HG03571 (cell line): ENCODE data around the gene KAZN.
"Not testable (repeated sequence)": the region's sequence is repeated elsewhere in the genome, so short reads cannot be mapped to it uniquely, and the experiment has no call there.

Source experiments
- ATAC-seq: cut with Tn5 transposase; IDR thresholded peaks from one replicate; pipeline ENCODE4 v1.9.1; 2021; ENCODE audit not compliant: unreplicated experiment

Gene KAZN

DNA sequence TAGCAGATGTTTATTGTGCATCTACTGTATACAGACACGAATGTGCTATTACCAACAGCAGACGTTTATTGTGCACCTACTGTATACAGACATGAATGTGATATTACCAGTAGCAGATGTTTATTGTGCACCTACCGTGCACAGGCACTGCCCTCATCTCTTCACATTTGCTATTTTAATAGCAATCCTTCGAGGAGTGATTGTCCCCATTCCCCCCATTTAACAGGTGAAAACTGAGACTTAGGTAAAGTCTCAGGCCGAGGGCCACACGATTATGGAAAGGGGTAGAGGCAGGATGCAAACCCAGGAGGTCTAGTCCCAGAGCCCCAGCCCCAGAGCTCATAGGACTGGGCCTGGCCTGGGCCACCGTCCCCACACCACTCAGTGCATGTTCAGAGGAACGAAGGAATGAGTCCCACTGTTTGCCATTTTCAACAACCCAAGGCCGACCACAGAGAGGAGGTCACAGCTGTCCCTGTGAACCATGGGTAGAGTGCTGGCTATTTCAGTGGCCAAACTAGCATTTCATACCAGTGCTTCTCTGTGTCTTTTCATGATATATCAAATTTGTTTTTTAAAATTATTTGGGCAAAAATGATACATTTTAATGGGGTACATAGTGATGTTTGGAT is 440.6 kb downstream of the KAZN start:
- no peak for ATAC-seq

DNA sequence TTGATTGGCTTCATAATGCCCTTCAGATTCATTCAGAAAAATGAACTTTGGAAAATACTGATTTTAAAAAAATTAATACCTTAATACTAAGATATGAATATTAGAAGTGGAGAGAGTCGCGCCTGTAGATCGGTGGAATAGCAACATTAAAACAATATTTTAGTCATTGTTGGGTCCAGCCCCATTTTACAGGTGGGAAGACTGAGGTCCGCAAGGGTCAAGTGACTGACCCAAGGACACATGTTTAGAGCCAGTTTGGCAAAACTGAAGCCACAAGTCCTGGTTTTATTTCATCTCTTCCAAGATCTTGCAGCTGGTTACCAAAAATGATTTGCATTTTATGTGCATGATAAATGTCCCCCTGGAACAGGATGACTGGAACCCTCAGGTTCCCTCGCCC is 441.4 kb downstream of the KAZN start:
- no peak for ATAC-seq

DNA sequence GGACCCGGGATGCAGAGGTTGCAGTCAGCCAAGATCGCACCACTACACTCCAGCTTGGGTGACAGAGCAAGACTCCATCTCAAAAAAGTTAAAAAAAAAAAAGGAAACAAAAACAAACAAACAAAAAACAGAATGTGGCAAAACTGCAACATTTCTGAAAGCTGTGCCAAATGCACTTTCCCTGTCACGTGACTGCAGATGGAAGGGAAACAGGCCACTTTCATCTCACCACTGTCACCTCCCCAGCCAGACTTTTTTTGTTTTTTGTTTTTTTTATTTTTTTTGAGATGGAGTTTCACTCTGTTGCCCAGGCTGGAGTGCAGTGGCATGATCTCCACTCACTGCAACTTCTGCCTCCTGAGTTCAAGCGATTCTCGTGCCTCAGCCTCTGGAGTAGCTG is 442.2 kb downstream of the KAZN start:
- not testable (repeated sequence) for ATAC-seq

DNA sequence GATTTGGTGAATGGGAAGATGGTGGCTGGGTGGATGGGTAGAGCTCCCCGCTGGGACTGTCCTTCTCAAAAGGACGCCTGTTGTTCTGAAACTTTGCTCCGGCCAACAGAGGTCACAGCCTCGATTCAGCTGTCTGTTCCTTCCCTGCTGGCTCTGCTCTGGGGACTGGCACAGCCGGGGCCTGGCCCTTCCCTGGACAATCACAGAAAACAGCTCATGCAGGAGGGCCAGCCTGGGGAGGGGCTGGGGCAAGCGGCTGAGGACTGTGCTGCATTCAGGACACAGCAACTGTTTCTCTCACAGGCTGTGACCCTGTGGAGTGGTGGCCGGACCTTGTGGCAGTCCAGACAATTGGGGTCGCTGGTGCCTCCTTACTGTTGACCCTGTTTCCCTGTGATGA is 444.4 kb downstream of the KAZN start:
- ATAC-seq, result no peak

DNA sequence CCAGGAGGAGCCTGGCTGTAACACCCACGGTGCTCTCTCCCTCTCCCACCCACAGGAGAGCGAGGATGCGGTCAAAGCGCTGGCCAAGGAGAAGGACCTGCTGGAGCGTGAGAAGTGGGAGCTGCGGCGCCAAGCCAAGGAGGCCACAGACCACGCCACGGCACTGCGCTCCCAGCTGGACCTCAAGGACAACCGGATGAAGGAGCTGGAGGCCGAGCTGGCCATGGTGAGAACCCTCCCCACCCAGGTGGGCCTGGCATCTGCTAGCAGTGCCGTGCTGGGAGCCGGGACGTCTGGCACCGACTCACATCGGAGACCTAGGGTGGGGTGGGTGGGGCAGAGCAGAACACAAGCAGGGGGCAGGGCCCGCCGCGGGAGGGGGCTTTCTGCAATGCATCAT is 445.4 kb downstream of the KAZN start:
- ATAC-seq, result no peak

DNA sequence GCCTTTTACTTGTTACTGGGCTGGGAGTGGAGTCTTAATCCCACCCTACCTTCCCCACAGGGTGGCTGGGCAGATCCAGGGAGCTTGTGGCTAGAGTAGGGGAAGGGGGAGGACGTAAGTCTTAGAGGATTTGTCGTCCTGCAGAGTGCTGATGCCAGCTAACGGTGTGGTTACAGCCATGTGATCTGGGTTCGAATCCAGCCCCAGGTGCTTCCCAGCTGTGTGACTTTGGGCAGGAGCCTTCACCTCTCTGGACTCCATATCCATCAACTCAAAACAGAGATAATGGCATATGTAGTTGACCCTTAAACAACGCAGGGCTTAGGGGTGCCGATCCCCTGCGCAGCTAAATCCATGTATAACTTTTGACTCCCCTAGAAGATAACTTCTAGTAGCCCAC is 446.6 kb downstream of the KAZN start:
- no peak for ATAC-seq

DNA sequence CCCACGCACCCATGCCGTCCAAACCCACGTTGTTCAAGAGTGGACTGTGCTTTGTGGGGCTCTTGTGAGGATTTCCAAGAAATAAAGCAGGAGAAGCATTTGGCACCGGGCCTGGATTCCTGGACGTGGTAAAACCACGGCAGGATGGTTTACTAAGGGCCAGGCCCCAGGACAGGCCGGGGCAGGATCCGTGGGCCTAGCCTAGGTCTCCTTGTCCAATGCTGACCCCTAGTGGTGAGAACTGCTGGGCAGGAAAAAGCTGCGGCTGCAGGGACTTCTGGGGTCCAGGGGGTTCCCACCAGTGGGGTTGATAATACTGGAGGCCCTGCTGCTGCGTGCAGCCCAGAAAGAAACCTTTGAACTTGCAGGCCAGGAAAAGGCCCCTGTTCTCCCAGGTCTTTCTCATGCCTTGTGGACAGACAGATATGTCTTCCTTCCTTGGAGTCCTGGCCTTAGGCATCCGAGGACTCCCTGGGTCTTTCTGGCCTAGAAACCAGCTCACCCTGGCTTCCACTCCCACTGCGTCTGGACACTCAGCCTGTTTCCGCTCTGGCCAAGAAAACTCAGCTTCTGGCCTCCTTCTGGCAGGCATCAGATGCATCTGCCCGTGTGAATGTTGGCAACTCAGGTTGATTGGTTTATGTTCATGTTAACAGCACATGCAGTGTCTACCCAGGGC is 448.1 kb downstream of the KAZN start:
- ATAC-seq, result no peak

DNA sequence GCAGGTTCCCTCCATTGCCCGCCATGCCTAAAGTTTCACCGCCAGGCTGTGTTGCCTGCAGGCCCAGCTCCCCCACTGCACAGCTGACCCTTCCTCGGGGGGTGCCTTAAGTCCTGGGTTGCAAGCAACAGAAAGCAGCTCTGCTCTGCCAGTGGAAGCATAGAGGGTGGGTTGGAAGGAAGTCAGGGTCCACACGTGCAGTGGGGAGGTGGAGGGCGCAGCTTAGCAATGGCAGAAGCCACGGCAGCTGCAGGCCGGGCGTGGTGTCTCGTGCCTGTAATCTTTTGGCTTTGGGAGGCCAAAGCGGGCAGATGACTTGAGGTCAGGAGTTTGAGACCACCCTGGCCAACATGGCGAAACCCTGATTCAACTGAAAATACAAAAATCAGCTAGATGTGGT is 448.8 kb downstream of the KAZN start:
- ATAC-seq, result no peak

DNA sequence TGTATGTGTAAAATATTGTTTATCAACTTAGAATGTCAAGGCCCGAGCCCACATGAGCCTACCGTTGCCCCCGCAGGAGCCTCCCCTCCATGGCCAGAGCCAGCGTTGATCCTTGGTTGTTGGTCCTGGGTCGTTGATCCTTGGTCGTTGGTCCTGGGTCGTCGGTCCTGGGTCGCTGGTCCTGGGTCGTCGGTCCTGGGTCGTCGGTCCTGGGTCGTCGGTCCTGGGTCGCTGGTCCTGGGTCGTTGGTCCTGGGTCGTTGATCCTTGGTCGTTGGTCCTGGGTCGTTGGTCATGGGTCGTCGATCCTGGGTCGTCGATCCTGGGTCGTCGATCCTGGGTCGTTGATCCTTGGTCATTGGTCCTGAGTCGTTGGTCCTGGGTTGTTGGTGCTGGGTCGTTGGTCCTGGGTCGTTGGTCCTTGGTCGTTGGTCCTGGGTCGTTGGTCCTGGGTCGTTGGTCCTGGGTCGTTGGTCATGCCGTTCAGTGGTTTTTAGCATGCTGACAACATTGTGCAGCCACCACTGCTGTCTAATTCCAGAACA is 450.0 kb downstream of the KAZN start:
- ATAC-seq, result no peak

DNA sequence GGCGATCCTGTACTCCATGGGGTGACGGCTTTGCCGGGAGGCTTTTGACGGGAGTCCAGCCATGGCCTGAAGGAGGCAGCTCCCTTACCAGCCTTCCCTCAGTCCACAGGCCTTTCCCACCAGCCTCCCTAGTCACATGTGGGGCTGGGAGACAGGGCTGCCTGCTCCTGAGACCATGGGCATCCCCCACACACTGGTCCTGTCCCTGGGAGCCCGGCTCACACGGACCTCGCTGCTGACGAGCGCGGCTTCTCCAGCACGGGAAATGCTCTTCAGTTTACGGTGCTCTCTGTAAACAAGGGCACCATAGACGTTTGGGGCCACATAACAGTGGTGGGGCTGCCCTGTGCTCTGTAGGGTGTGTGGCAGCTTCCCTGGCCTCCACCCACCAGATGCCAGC is 450.6 kb downstream of the KAZN start:
- no peak for ATAC-seq

DNA sequence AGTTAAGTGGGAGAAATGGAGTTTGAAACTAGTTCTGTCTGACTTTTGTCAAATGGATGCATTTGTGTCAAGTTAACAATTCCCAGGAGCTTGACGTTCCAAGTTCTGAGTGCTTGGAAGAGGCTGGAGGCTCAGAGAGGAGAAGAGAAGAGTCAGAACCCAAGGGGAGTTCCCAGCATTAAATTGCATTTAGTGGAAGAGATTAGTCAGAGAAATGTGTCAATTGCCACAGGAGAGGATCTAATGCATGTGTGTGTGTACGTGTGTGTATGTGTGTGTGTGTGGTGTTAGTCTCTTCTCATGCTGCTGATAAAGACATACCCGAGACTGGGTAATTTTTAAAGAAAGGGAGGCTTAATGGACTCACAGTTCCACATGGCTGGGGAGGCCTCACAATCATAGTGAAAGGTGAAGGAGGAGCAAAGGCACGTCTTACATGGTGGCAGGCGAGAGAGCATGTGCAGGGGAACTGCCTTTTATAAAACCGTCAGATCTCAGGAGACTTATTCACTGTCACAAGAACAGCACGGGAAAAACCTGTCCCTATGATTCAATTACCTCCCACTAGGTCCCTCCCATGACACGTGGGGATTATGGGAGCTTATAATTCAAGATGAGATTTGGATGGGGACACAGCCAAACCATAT is 453.5 kb downstream of the KAZN start:
- no peak for ATAC-seq

DNA sequence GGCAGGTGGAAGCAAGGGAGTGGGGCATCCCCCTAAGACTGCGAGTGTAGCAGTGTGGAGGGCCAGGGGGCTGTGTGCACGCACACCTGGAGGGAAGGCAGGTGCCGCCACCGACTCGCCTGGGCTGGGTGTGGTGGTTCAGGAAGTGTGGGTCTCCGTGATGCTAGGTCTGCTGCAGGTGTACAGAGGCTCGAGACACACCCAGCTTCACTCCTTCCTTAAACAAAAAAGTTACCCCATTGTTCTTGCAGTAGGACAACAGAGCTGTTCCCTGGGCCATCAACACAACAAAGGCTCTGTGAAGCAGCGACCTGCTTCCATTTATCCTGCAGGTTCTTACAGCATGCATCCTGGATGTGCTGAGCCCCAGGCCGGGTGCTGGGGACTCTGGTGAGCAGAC is 454.7 kb downstream of the KAZN start:
- ATAC-seq, result no peak

DNA sequence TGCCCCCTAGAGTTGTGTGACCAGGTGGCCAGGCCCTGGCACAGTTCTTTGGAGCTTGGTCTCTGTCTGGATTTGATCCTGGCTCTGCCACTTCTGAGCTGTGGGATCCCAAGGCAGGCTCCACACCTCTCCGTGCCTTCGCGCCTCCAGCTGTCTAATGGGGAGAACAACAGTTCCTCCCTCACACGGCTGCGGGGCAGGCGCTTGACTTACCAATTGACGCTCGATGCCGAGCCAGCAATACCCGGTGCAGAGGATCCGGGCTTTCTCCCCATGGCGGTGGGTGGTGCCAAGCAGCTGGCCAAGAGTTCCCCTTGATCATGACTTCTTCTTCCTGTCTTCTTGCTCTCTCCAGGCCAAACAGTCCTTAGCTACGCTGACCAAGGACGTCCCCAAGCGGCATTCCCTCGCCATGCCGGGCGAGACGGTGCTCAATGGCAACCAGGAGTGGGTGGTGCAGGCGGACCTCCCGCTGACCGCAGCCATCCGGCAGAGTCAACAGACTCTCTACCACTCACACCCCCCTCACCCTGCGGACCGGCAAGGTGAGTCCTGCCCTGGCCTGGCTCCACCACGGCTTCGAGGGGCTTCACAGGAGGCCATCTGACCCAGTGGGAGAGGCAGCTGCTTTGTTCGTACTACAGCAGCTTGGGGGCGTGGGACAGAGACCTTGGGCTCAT is 457.4 kb downstream of the KAZN start:
- ATAC-seq, result no peak

DNA sequence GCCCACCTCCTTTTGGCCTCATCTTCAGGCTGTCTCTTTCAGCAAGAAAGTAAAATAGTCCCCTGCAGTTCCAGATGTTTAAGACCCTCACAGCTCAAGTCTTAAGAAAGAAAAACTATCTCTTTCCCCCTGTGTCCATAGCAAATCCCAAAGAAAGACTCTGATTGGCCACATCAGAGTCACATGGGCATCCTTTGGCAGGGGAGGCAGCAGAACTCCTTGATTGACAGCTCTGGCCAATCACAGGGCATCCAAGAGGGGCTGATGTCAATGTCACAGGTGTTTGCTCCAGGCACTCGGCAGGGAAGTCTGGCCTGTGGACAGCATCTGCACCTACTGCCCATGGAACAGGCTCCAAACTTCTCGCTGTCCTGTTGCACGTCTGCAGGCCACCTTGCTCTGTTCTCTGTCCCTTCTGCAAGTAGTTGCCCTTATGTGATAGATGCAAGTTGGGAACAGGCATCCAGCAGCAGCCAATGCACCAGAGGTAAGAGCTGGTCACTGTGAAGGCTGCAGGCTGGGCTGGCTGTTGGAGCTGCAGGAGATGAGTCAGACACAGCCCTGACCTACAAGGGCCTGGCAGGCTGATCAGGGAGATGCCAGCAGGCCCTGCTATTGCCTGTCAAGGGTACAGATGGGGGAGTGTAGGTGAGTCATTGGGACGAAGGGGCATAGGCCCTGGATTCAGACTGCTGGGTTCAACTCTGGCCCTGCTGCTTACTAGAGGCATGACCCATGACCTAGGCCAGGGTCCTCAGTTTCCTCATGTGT is 458.2 kb downstream of the KAZN start:
- ATAC-seq, result no peak

DNA sequence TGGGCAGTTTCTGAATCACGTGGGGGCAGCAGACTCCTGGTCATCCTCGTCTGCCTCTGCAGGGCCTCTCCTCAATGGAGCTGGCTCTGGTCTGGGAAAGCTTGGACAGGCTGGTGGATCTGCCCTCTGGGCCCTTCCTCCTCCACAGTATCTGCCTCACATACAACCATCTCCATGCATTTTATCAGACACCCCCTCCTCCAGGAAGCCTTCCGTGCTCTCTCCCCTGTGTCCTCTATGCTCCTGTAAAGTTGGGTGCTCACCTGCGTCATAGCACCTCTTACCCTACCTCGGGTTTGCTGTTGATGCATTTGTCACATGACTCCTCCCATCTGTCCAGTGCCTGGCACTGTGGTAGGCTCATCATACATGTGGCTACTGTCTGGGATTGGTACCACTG is 459.3 kb downstream of the KAZN start:
- ATAC-seq, result no peak

DNA sequence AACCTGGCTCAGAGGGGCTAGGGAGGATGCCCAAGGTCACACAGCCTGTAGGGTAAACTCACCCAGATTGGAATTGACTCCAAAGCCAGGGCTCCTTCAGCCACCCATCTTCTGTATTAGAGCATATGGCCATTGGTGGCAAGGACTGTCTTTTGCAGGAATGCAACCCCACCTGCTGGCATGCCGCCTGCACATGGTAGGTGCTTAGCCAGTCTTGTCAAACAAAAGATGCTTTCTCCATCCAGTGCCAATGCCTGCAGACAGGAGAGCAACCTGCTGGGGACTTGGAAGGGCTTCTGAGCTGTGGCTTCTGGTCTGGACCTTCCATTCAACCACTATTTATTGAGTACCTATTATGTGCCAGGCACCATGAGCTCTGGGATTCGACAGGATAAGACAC is 459.8 kb downstream of the KAZN start:
- ATAC-seq, result no peak

DNA sequence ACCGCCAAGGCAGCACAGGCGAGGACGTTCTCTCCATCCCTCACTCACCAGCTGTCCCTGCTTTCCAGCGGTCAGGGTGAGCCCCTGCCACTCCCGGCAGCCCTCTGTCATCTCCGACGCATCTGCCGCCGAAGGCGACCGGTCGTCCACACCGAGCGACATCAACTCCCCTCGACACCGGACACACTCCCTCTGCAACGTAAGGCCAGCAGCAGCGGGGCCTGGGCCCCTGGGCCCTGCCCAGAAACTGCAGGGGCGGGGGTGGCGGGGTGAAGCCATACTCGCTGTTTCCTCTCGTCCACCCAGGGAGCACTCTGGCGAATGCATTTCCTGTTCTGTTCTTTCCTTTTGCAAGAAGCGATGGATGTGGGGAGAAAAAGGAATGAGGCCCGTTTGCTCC is 461.6 kb downstream of the KAZN start:
- ATAC-seq, result no peak

DNA sequence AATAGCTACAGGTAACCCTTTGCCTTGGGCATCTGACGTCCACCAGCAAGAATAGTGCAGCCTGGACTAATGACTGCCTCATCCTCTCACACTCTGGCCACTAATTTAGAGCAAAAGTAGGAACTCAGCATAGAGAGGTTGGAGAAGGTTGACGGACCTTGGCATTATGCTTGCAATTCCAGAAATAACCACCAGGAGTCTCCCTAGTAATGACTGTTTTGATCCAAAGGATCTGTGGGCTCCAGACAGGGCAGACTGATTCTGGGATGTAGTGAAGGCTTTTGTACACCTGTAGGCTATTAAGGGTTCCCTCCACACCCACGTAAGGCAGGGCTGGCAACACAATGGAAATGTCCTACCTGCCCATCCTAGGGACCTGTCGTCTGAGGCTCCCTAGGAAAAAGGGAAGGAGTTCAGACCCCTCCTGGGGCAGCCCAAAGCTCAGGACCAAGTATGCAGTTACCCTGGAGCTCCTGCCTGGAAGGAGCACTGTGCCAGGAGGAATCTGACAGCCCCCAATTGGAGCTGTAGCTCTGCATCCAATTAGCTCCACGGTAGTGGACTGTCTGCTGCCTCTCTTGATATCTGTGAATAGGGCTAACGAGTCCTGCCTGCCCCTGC is 464.1 kb downstream of the KAZN start:
- no peak for ATAC-seq

DNA sequence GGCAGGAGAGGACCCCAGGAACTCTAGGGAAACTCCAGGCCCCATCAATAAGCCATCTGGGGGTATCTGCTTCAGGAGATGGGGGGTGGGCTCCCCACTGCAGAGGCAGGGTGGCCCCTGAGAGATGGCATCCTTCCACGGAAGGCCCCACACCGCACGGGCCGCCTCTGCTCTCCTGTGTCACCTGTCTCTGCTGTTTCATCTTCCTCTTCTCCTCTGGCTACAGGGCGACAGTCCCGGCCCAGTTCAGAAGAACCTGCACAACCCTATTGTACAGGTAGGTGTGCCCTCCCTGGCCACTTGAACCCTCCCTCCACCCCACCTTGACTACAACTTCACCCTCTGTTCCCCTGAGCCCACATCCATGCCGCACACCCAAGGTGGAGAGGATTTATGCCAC is 464.9 kb downstream of the KAZN start:
- no peak for ATAC-seq

DNA sequence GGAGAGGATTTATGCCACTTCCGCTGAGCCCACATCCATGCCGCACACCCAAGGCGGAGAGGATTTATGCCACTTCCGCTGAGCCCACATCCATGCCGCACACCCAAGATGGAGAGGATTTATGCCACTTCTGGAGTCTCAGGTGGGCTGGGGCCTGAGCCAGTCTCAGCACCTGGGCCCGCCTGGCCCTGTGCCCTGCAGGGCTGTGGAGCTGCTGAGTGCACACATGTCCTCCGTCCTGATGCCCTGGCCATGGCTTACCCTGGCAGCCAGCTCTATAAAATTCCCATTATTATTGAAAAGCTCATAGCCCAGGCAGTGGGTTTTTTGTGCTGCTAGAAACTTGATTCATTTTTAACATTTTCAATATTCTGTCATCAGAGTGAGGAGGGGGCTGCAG is 465.3 kb downstream of the KAZN start:
- ATAC-seq, result no peak
